OCI-LY3 (cell line): ENCODE results near the gene HOXC9.

Experiments
- EZH2phosphoT487 ChIP-seq: fragments of 200-600 bp; shearing (Covaris generic); IDR thresholded peaks from 2 replicates; pipeline ENCODE4 v1.6.1; 2018; ENCODE audit warnings: antibody characterized with exemption, mixed run types, low read depth
- TF ChIP-seq, protein P1 (sequence below): fragments of 200-600, 300-600 bp; sonication (generic); IDR thresholded peaks from 2 replicates; pipeline ENCODE4 v1.5.1; 2014; ENCODE audit warnings: antibody characterized with exemption, low read length, low read depth

DNA sequence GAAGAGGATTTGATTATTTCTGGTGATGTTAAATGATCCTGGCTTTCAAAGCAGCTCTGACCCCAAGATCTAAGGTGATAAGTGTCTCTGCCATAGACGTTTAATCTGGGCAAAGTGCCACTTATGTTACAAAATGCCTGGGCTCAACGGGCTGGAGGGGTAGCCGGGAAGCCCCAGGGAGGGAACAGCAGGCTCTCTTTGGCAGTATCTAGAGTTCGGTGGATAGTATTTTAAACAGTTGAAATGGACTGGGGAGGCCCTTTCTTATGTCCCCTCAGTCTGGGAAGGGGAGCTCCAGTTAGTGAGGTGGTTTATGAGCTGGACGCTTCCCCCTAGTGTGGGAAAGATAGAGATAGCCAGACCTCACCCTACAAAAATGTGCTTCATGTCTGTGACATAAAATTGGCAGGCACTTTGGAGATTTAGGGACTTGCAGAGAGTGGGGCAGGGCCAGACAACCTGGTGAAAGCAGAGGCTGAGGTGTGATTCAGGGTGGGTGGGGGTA, 32.5 kb upstream of the HOXC9 start:
- TF ChIP-seq, protein P1, sequence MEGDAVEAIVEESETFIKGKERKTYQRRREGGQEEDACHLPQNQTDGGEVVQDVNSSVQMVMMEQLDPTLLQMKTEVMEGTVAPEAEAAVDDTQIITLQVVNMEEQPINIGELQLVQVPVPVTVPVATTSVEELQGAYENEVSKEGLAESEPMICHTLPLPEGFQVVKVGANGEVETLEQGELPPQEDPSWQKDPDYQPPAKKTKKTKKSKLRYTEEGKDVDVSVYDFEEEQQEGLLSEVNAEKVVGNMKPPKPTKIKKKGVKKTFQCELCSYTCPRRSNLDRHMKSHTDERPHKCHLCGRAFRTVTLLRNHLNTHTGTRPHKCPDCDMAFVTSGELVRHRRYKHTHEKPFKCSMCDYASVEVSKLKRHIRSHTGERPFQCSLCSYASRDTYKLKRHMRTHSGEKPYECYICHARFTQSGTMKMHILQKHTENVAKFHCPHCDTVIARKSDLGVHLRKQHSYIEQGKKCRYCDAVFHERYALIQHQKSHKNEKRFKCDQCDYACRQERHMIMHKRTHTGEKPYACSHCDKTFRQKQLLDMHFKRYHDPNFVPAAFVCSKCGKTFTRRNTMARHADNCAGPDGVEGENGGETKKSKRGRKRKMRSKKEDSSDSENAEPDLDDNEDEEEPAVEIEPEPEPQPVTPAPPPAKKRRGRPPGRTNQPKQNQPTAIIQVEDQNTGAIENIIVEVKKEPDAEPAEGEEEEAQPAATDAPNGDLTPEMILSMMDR, result no peak
- no peak for TF ChIP-seq EZH2phosphoT487
